Activated CD8-positive, alpha-beta memory T cell treated with anti-CD3 and anti-CD28 coated beads, Interleukin-2, amount 50 U/mL, for 4 hours (primary cell): Measurements from ENCODE around the gene POTEM.
"Not testable (repeated sequence)": the region's sequence is repeated elsewhere in the genome, so short reads cannot be mapped to it uniquely, and the experiment has no call there.

Experiments used
- DNase-seq: peaks from one replicate; pipeline ENCODE4 v3.0.0-alpha.2; 2020

The POTEM gene

DNA sequence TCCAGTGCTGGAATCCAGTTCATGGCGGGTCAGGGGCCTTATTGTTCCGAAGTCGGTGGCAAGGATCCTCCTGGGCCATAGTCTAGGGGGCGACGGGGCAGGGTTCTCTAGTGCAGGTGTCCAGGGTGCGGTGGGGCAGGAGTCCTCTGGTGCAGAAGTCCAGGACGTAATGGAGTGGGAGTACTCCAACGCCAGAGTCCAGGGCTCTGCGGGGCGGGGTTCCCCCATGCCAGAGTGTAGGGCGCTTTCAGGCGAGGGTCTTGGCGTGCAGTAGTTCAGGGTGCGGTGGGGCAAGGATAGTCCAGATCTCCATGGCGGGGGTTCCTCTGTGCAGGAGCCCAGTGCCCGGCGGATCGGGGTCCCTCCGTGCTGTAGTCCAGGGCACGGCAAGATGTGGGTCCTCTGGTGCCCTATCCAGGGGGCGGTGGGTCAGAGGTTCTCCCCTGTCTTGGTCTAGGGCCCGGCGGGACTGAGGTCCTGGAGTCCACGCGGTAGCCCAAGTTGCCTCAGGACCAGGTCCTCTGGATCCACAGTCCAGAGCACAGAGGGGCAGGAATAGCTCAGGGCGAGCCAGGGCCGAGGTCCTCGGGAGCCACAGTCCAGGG, 70.9 kb downstream of the POTEM start:
- DNase-seq: not testable (repeated sequence)

DNA sequence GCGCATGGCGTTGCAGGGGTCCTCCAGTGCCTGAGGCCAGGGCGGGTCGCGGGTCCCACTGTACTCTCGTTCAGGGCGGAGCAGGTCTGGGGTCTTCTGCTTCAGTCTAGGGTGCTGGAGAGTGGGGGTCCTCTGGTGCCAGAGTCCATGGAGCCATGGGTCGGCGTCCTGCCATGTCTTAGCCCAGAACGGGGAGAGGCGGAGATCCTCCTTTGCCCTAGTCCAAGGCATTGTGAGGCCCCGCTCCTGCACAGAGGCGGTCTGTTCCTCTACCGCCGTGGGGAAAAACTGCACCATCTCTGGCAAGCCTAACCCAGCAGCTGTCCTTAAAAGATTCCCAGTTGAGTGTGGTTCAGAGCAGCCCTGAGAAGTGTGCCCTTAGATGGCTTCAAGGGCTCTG, 71.6 kb downstream of the POTEM start:
- DNase-seq: not testable (repeated sequence)

DNA sequence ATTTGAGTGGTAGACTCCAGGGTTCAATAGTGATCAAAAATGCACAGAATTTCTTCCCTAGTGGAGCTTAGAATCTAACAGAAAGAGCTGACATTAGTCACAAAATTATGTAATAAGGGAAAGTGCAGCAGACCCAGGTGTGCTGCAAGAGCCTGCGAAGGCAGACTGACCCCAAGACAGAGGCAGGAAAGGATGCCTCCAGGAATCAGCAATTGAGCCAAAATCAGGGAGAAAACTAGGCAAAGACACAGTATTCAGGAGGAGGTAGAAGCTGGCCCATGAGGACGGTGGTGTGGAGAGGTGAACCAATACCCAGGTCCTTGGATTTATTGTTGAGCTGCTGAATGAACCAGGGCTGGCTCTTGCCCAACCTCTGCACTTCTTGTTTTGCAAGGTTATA, 76.2 kb downstream of the POTEM start:
- not testable (repeated sequence) for DNase-seq
